HG03108 (cell line): ENCODE data around the gene EGF.
"Not testable (repeated sequence)": the region's sequence is repeated elsewhere in the genome, so short reads cannot be mapped to it uniquely, and the experiment has no call there.

Experiments used
- ATAC-seq: cut with Tn5 transposase; IDR thresholded peaks from one replicate; pipeline ENCODE4 v1.9.1; 2021; ENCODE audit warnings: moderate library complexity; ENCODE audit not compliant: unreplicated experiment

EGF gene

GRCh38 chr4:109913596-109914241 lies 1.0 kb downstream of the EGF start:
- no peak for ATAC-seq

DNA sequence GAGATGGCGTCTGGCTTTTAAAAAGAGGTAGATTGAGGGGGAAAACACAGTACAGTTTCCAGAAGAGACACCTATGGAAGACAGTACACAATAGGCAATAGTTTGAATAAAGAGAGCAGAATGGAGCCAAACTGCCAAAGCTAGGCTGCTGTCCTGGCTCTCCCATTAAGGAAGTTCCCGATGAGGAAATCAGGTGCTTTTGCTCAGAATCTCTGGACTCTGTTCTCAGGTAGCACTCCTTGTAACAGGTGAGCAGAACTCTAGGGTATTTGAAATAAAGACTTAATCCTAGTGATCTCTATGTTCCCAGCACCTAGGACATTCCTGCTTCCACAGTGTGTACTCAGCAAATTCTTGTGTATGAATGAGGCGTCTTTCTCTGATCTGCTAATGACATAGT lies 1.6 kb downstream of the EGF start:
- no peak for ATAC-seq

- no peak for ATAC-seq
Measured at GRCh38 chr4:109915385-109916026, 2.8 kb downstream of the EGF start.

GRCh38 chr4:109916027-109916409 lies 3.3 kb downstream of the EGF start:
- ATAC-seq, result no peak

GRCh38 chr4:109921384-109921808 lies 8.7 kb downstream of the EGF start:
- ATAC-seq, result no peak

- no peak for ATAC-seq
Measured at GRCh38 chr4:109925396-109925795, 12.7 kb downstream of the EGF start.

DNA sequence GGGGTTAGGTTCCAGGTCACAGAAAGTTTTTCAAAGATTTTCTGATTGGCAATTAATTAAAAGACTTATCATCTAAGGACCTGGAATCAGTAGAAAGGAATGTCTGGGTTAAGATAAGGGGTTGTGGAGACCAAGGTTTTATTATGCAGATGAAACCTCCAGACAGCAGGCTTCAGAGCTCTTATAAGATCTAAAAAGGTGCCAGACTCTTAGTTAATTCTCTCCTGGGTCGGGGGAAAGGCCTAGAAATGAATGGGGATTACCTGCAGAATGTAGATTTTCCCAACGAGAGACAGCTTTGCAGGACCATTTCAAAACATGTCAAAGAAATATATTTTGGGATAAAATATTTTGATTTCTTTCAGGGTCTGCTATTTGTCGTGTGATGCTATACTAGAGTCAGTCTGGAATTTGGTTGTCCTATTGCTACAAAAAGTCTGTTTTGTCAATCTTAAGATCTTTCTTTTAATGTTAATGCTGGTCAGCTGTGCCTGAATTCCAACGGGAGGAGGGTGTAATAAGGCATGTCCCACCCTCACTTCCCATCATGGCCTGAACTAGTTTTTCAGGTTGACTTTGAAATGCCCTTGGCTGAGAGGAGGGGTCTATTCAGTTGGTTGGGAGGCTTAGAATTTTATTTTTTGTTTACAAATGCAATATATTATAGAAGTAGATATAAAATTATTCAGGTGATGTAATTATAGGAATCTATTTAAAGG lies 15.8 kb downstream of the EGF start:
- no peak for ATAC-seq

DNA sequence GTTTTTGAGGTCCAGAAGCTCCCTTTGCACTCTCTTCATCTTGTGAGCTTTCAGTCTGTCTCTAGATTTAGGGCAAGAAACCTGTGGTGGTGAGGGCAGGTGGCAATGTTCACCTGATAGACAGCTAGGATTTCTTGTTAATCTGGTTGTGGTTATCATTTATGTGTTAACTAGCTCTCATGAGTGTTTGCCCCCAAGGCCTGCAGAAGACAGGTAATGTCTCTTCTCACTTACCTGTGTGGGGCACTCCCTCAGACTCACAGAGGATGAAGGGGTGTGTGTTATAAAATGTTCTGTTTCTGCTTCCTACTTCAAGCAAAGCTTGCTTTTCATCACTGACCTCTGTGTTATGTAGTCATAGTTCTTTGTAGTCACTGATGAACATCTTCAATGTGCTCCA lies 17.8 kb downstream of the EGF start:
- ATAC-seq, result no peak

- ATAC-seq, result no peak
Measured at GRCh38 chr4:109930872-109931271, 18.2 kb downstream of the EGF start.

DNA sequence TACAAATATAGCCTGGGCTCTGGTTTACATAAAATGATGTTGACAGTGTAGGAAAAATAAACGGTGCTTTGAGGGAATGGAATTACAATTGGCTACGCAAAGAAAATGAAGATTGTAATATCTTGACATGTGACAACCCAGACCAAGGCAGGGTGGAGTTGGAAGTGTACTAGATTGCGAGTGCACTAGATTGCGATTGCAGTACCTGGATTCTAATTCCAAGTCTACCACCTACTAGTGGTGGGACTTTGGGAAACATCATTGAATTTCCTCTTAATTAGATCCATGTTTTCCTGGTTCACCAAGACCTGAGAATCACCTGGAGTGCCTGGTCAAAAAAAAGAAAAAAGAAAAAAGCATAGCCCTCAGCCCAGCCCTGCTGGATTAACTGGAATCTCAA lies 18.6 kb downstream of the EGF start:
- no peak for ATAC-seq

GRCh38 chr4:109937352-109937751 lies 24.7 kb downstream of the EGF start:
- not testable (repeated sequence) for ATAC-seq

GRCh38 chr4:109939190-109939589 lies 26.5 kb downstream of the EGF start:
- ATAC-seq, result no peak

DNA sequence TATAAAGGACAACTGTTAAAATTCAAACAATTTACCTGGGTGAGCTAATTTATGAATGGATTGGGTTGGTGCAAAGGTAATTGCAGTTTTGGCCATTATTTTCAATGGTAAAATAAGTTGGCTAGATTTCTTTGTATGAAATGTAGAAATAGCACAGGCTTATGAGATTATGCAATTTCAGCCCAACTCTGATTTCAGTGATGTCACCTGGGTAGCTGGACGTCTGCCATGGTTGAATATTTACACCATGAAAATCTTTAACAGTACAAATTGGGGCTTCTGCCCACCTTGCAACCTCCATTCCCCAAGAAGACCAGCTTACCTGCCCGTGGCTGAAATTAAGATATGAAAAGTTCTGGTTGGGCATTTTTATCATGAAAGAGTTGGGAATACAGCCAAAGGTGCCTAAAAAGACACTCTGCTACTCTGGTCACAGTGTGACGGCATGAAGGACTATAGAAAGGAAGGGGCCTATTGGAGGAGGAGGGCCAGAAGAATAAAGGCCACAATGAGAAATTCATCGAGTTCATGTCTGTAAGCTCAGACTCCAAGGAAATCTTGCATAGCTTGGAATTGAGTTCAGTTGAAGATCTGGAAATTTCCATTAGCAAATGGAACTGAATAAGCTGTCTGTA lies 29.7 kb downstream of the EGF start:
- no peak for ATAC-seq

DNA sequence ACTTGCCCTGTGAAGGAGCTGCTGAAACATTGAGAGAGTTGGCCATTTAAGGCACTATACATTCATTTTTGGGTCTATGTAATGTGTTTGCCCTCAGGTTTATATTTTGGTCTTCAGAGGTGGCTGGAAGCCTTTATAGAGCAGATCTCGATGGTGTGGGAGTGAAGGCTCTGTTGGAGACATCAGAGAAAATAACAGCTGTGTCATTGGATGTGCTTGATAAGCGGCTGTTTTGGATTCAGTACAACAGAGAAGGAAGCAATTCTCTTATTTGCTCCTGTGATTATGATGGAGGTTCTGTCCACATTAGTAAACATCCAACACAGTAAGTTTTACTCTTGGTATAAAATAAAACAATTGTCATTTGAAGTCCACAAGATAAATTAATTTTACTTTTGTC lies 31.1 kb downstream of the EGF start:
- no peak for ATAC-seq

GRCh38 chr4:109944591-109944990 lies 31.9 kb downstream of the EGF start:
- ATAC-seq, result no peak

DNA sequence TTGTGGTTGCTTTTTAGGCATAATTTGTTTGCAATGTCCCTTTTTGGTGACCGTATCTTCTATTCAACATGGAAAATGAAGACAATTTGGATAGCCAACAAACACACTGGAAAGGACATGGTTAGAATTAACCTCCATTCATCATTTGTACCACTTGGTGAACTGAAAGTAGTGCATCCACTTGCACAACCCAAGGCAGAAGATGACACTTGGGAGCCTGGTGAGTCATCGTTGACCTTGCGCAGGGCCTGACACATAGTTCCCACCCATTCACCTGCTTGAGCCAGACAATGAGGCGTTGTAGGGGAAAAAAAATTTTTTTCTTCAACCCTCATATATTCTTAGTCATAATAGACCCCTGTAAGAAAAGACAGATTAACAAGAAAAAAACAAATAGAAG lies 32.4 kb downstream of the EGF start:
- ATAC-seq, result no peak

- ATAC-seq, result no peak
Measured at GRCh38 chr4:109946120-109946519, 33.4 kb downstream of the EGF start.

DNA sequence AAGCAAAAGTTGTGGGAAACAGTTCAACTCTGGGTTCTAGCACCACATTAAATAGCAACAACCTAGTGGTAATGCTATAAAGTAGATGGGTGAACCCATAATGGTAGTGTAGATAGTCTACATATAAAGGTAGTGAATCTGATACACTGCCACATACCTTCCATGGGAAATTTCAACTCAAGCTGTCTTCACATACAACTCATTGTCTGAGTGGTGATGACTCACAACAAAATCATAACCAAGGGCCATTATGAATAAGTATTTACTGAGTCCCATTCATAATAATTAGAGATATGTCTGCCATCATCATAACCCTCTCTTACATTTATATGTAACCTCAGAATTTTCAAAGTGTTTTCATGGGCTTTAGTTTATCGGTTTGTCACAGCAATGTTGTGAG lies 34.8 kb downstream of the EGF start:
- no peak for ATAC-seq

DNA sequence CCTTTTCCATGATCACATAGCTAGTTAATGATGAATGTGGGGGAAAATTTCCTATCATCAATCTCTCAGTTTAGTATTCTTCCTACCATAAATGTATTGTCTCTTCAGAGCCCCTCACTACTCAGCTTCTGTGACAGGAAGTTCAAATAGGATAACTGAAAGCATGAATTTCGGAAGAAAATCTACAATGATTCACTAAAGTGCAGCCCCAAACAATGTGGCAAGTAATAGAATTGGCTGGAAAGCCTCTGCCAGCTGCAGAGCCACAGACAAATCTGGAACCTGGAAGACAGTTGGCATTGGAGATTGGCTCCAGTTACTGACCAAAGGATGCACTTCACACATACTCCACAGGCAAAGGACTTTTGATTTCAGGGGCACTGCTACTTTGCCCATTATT lies 35.2 kb downstream of the EGF start:
- ATAC-seq, result no peak

- ATAC-seq, result not testable (repeated sequence)
Measured at GRCh38 chr4:109949099-109949718, 36.5 kb downstream of the EGF start.

DNA sequence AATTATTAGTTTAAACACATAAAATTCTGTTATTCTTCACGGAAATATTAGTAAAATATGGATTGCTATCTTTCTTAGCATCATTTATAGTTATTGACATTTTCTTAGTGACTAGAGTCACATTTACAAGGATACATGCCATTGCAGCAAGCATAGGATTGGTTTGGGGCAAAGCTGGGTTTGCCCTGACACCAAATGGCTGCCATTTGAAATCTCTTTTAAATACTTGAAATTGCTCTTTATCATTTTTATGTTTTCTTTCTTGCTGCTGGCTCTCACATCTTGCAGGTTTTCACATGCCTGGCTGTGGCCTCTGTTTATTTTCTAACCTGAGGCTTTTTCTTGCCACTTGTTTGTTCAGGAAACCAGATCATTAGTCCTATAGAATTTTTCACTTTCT lies 39.9 kb downstream of the EGF start:
- ATAC-seq, result no peak
